Calu3 (cell line): ENCODE results near the gene FOXC2. TPM values are rescaled to one million over a fixed set of nuclear protein-coding genes. Genes with fewer than 3 reads are reported as not detected.
"Not testable (repeated sequence)": the region's sequence is repeated elsewhere in the genome, so short reads cannot be mapped to it uniquely, and the experiment has no call there.

Source experiments
- BruUV-seq: library from RNA; stranded (reverse); fragments of 400-500 nt; replicated peaks from 2 replicates; lab custom pipeline; 2021; lab: Mats Ljungman, UMichigan
- CTCF ChIA-PET: fragments of 300-600 bp; sonication (Branson Sonifier 250); formaldehyde crosslinking; loops from one replicate; lab custom pipeline; 2022; ENCODE audit warnings: antibody characterized with exemption; lab: Charles Lee
- DNase-seq: peaks from one replicate; pipeline ENCODE4 v3.0.0; 2022
- H3K27ac Mint-ChIP-seq: one replicate; pipeline ENCODE4 v1.8.0; 2022; ENCODE audit warnings: mixed read lengths; ENCODE audit not compliant: unreplicated experiment
- H3K27me3 Mint-ChIP-seq: one replicate; pipeline ENCODE4 v1.8.0; 2022; ENCODE audit warnings: mixed read lengths; ENCODE audit not compliant: unreplicated experiment
- H3K36me3 Mint-ChIP-seq: one replicate; pipeline ENCODE4 v1.8.0; 2022; ENCODE audit warnings: mild to moderate bottlenecking, moderate library complexity, mixed read lengths; ENCODE audit not compliant: insufficient read depth, unreplicated experiment
- H3K4me1 Mint-ChIP-seq: one replicate; pipeline ENCODE4 v1.8.0; 2022; ENCODE audit warnings: mild to moderate bottlenecking, low read depth, mixed read lengths; ENCODE audit not compliant: unreplicated experiment
- H3K4me3 Mint-ChIP-seq: one replicate; pipeline ENCODE4 v1.8.0; 2022; ENCODE audit warnings: mild to moderate bottlenecking, low read depth, moderate library complexity, mixed read lengths; ENCODE audit not compliant: unreplicated experiment
- H3K9me3 Mint-ChIP-seq: one replicate; pipeline ENCODE4 v1.8.0; 2022; ENCODE audit warnings: low read depth, mixed read lengths; ENCODE audit not compliant: unreplicated experiment
- CTCF ChIP-seq: fragments of 200-600 bp; IDR thresholded peaks from one replicate; pipeline ENCODE4 v1.8.0; 2022; ENCODE audit warnings: antibody characterized with exemption; ENCODE audit not compliant: unreplicated experiment
- intact Hi-C: fragments of 100-400 bp; cut with micrococcal nuclease; formaldehyde crosslinking; loops from one replicate; pipeline ENCODE4 v1.10.0; 2022; ENCODE audit not compliant: unreplicated experiment
- total RNA-seq: library from RNA; stranded (reverse); gene quantifications from 2 replicates; pipeline ENCODE4 v1.2.3, GENCODE V29; 2022

The FOXC2 gene
- total RNA-seq, 1 experiment from 2014 or later = 10.9 TPM

GRCh38 chr16:86584071-86584685 is 17.5 kb downstream of the FOXC2 start:
- no TSS peak for BruUV-seq
- DNase-seq = no peak

GRCh38 chr16:86584726-86585721 is 18.4 kb downstream of the FOXC2 start:
- no peak for TF ChIP-seq CTCF
- peaks cover 37% of the 10 kb centered on the region for H3K4me1 Mint-ChIP-seq
- BruUV-seq = no TSS peak
- H3K36me3 Mint-ChIP-seq = peaks cover 27% of the 10 kb centered on the region
- H3K27ac Mint-ChIP-seq = peak overlapping the region; percentile 69
- H3K9me3 Mint-ChIP-seq = no peaks in the 10 kb centered on the region
- intact Hi-C loops = loop anchor here (2.0 kb wide), 1 partner anchor 48 kb away; no protein-coding TSS in a partner anchor
- peak overlapping the region; percentile 8 for H3K4me3 Mint-ChIP-seq
- CTCF ChIA-PET = interaction anchor here (0.9 to 1.4 kb wide), 4 partner anchors 9 to 433 kb away, joined by 3 to 11 read pairs (median 4); no protein-coding TSS in a partner anchor
- H3K27me3 Mint-ChIP-seq = no peaks in the 10 kb centered on the region
- DNase-seq = peak; percentile 55

More at GRCh38 chr16:86584071-86584685, 17.5 kb downstream of the FOXC2 start:
- Mint-ChIP-seq H3K27me3 (no peaks in the 10 kb centered on the region), H3K27ac (peak overlapping the region; percentile 69), H3K4me3 (no peak overlapping the region), H3K9me3 (no peaks in the 10 kb centered on the region), H3K36me3 (peaks cover 35% of the 10 kb centered on the region), H3K4me1 (peaks cover 42% of the 10 kb centered on the region)
- intact Hi-C loops = loop anchor here (2.0 kb wide), 1 partner anchor 49 kb away; no protein-coding TSS in a partner anchor
- CTCF ChIA-PET = no interaction called here
- TF ChIP-seq CTCF = no peak

GRCh38 chr16:86585821-86586611 is 19.4 kb downstream of the FOXC2 start:
- peaks cover 27% of the 10 kb centered on the region for H3K4me1 Mint-ChIP-seq
- intact Hi-C loops = loop anchor here (2.0 kb wide), 1 partner anchor 47 kb away; no protein-coding TSS in a partner anchor
- no TSS peak for BruUV-seq
- no peak for TF ChIP-seq CTCF
- peaks cover 20% of the 10 kb centered on the region for H3K36me3 Mint-ChIP-seq
- DNase-seq = no peak
- CTCF ChIA-PET = interaction anchor here (0.9 to 1.4 kb wide), 4 partner anchors 9 to 432 kb away, joined by 3 to 11 read pairs (median 4); no protein-coding TSS in a partner anchor
- no peaks in the 10 kb centered on the region for H3K27me3 Mint-ChIP-seq
- peak overlapping the region; percentile 69 for H3K27ac Mint-ChIP-seq
- H3K9me3 Mint-ChIP-seq = peaks cover under 1% of the 10 kb centered on the region
- H3K4me3 Mint-ChIP-seq = no peak overlapping the region

GRCh38 chr16:86587487-86587886 is 20.9 kb downstream of the FOXC2 start:
- Mint-ChIP-seq H3K27ac (no peak overlapping the region), H3K4me1 (peaks cover 16% of the 10 kb centered on the region), H3K9me3 (peaks cover 5% of the 10 kb centered on the region), H3K4me3 (no peak overlapping the region), H3K27me3 (no peaks in the 10 kb centered on the region), H3K36me3 (peaks cover 12% of the 10 kb centered on the region)
- CTCF ChIA-PET = no interaction called here
- intact Hi-C loops = no loop called here
- no peak for TF ChIP-seq CTCF
- no peak for DNase-seq
- no TSS peak for BruUV-seq

- H3K27me3 Mint-ChIP-seq, CTCF ChIA-PET, BruUV-seq, H3K9me3 Mint-ChIP-seq, H3K4me3 Mint-ChIP-seq, H3K27ac Mint-ChIP-seq, DNase-seq, intact Hi-C loops: not testable (repeated sequence)
- Mint-ChIP-seq H3K4me1 (peaks cover 16% of the 10 kb centered on the region), H3K36me3 (peaks cover 12% of the 10 kb centered on the region)
Measured at GRCh38 chr16:86587955-86588354, 21.3 kb downstream of the FOXC2 start.
